Mesendoderm (in vitro differentiated cells): ENCODE data around the gene AQP7.
"Not testable (repeated sequence)": the region's sequence is repeated elsewhere in the genome, so short reads cannot be mapped to it uniquely, and the experiment has no call there.

Source experiments
- DNase-seq: peaks from one replicate; pipeline ENCODE4 v3.0.0; 2013
- H2AK5ac ChIP-seq: 2 replicates; pipeline ENCODE4 v1.6.1; 2013; ENCODE audit warnings: low read length, inconsistent platforms
- H2BK120ac ChIP-seq: 2 replicates; pipeline ENCODE4 v1.6.1; 2013; ENCODE audit warnings: low read depth, mild to moderate bottlenecking, low read length, moderate library complexity, mixed read lengths
- H2BK15ac ChIP-seq: replicated peaks from 2 replicates; pipeline ENCODE4 v1.6.1; 2013; ENCODE audit warnings: low read depth, mild to moderate bottlenecking, moderate library complexity
- H2BK5ac ChIP-seq: 2 replicates; pipeline ENCODE4 v1.6.1; 2013; ENCODE audit warnings: low read length, inconsistent platforms
- H3K18ac ChIP-seq: 2 replicates; pipeline ENCODE4 v1.6.1; 2013; ENCODE audit warnings: mild to moderate bottlenecking, low read length, mixed read lengths
- H3K23ac ChIP-seq: one replicate; pipeline ENCODE4 v1.6.1; 2013; ENCODE audit warnings: low read length
- H3K27ac ChIP-seq: 2 replicates; pipeline ENCODE4 v1.5.1; 2013; ENCODE audit warnings: low read depth, mild to moderate bottlenecking, inconsistent platforms, low read length, moderate library complexity
- H3K27me3 ChIP-seq: 2 replicates; pipeline ENCODE4 v1.6.1; 2013; ENCODE audit warnings: low read length, control low read depth, mild to moderate bottlenecking, inconsistent platforms; ENCODE audit not compliant: insufficient read depth, poor library complexity
- H3K36me3 ChIP-seq: 2 replicates; pipeline ENCODE4 v1.6.1; 2013; ENCODE audit warnings: low read length, inconsistent platforms; ENCODE audit not compliant: control insufficient read depth, insufficient read depth
- H3K4ac ChIP-seq: one replicate; pipeline ENCODE4 v1.6.1; 2013; ENCODE audit warnings: low read depth, mild to moderate bottlenecking, low read length, moderate library complexity
- H3K4me1 ChIP-seq: 2 replicates; pipeline ENCODE4 v1.6.1; 2013; ENCODE audit warnings: low read depth, low read length, inconsistent platforms; ENCODE audit not compliant: control insufficient read depth
- H3K4me2 ChIP-seq: 2 replicates; pipeline ENCODE4 v1.6.1; 2013; ENCODE audit warnings: low read length
- H3K4me3 ChIP-seq: 2 replicates; pipeline ENCODE4 v1.5.1; 2013; ENCODE audit warnings: mild to moderate bottlenecking, low read length
- H3K56ac ChIP-seq: one replicate; pipeline ENCODE4 v1.6.1; 2013; ENCODE audit warnings: low read length
- H3K79me1 ChIP-seq: 2 replicates; pipeline ENCODE4 v1.6.1; 2013; ENCODE audit warnings: low read length, inconsistent platforms
- H3K79me2 ChIP-seq: 2 replicates; pipeline ENCODE4 v1.6.1; 2013; ENCODE audit warnings: mild to moderate bottlenecking, low read length; ENCODE audit not compliant: control insufficient read depth, insufficient read depth
- H3K9ac ChIP-seq: 2 replicates; pipeline ENCODE4 v1.6.1; 2013; ENCODE audit warnings: low read length, inconsistent platforms
- H4K5ac ChIP-seq: one replicate; pipeline ENCODE4 v1.6.1; 2013; ENCODE audit warnings: low read length
- H4K8ac ChIP-seq: one replicate; pipeline ENCODE4 v1.6.1; 2013; ENCODE audit warnings: low read depth, mild to moderate bottlenecking, control low read depth, low read length, moderate library complexity
- WGBS: extraction: QIAGEN DNeasy Blood & Tissue Kit; methylation state at CpG from one replicate; pipeline ENCODE4 v1.1.7; 2013; ENCODE audit warnings: low lambda C conversion rate, missing lambda C conversion rate; ENCODE audit not compliant: insufficient coverage; ENCODE audit errors: extremely low coverage; 5-methylcytosine and 5-hydroxymethylcytosine counted together

AQP7 gene

DNA sequence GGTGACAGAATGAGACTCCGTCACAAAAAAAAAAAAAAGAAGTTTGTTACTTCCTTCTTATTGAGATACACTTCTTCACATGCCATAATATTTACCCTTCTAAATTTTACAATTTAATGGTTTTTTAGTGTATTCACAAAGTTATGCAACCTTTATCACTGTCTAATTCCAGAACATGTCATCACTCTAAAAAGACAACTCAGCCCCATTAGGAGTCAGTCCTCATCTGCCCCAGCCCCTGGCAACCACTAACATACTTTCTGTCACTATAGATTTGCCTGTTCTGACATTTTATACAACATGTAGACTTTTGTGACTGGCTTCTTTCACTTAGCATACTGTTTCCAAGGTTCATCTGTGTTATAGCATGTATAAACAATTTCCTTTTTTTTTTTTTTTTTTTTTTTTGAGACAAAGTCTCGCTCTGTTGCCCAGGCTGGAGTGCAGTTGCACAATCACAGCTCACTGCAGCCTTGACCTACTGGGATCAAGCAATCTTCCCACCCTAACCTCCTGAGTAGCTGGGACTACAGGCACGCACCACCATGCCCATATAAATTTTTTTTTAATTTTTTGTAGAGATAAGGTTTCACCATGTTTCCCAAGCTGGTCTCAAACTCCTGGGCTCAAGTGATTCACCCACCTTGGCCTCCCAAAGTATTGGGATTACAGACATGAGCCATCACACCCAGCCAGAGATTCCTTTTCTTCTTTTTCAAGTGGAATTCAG is 27.1 kb upstream of the AQP7 start:
- H3K27ac ChIP-seq, result no peak overlapping the region
- H3K4me3 ChIP-seq, result no peak overlapping the region
- no peak overlapping the region for H4K5ac ChIP-seq
- H3K56ac ChIP-seq, result no peak overlapping the region
- no peaks in the 10 kb centered on the region for H3K79me1 ChIP-seq
- no peaks in the 10 kb centered on the region for H3K4me1 ChIP-seq
- no peak overlapping the region for H3K18ac ChIP-seq
- no peaks in the 10 kb centered on the region for H3K79me2 ChIP-seq
- H3K9ac ChIP-seq, result no peak overlapping the region
- no peak overlapping the region for H3K23ac ChIP-seq
- H3K4ac ChIP-seq, result no peak overlapping the region
- no peak overlapping the region for H2BK120ac ChIP-seq
- no peak for DNase-seq
- no peak overlapping the region for H3K4me2 ChIP-seq
- no peak overlapping the region for H2BK5ac ChIP-seq
- WGBS, result no CpG with 5 or more reads among the region's 3 CpGs
- no peak overlapping the region for H2BK15ac ChIP-seq
- no peaks in the 10 kb centered on the region for H3K27me3 ChIP-seq
- H2AK5ac ChIP-seq, result no peak overlapping the region
- no peak overlapping the region for H4K8ac ChIP-seq
- no peaks in the 10 kb centered on the region for H3K36me3 ChIP-seq

DNA sequence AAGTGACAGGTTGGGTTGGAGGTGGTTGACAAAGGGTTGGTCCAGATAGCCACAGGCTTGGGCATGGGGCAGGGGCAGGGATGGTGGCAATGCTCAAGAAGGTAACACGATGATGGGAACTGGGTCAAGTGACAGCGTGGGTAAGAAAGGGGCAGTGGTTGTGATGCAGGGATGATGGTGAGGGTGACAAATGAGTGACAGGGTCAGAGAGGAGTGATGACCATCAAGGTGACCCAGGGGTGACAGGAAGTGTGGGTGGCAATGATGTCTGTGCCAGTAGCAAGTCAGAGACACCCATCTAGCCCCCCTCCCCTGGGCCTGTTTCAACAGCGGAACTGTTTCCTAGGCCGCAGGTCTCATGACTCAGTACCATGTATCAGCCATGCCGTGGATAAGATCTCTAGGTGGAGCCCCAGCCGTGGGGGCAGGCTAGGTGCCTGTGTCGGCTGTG is 24.5 kb upstream of the AQP7 start:
- Histone ChIP-seq H3K27me3 (no peaks in the 10 kb centered on the region), H3K36me3 (no peaks in the 10 kb centered on the region), H4K5ac (no peak overlapping the region), H3K18ac (no peak overlapping the region), H3K4me2 (no peak overlapping the region), H3K23ac (no peak overlapping the region), H3K4ac (no peak overlapping the region), H2BK5ac (no peak overlapping the region), H3K79me2 (no peaks in the 10 kb centered on the region), H3K9ac (no peak overlapping the region), H3K4me3 (no peak overlapping the region), H2BK120ac (no peak overlapping the region), H2AK5ac (no peak overlapping the region), H3K4me1 (no peaks in the 10 kb centered on the region), H4K8ac (no peak overlapping the region), H2BK15ac (no peak overlapping the region), H3K79me1 (no peaks in the 10 kb centered on the region), H3K27ac (no peak overlapping the region), H3K56ac (no peak overlapping the region)
- no peak for DNase-seq
- WGBS, result no CpG with 5 or more reads among the region's 7 CpGs

- Histone ChIP-seq H4K8ac (no peak overlapping the region), H3K9ac (no peak overlapping the region), H2BK120ac (no peak overlapping the region), H3K4me3 (no peak overlapping the region), H4K5ac (no peak overlapping the region), H2BK5ac (no peak overlapping the region), H3K27ac (no peak overlapping the region), H3K79me1 (no peaks in the 10 kb centered on the region), H3K36me3 (no peaks in the 10 kb centered on the region), H3K23ac (no peak overlapping the region), H2BK15ac (no peak overlapping the region), H3K27me3 (no peaks in the 10 kb centered on the region), H3K4ac (no peak overlapping the region), H3K18ac (no peak overlapping the region), H2AK5ac (no peak overlapping the region), H3K79me2 (no peaks in the 10 kb centered on the region), H3K4me2 (no peak overlapping the region), H3K4me1 (no peaks in the 10 kb centered on the region), H3K56ac (no peak overlapping the region)
- WGBS, result no CpG with 5 or more reads among the region's 4 CpGs
- no peak for DNase-seq
These were observed 22.8 kb upstream of the AQP7 start for GRCh38 chr9:33425128-33425533.

DNA sequence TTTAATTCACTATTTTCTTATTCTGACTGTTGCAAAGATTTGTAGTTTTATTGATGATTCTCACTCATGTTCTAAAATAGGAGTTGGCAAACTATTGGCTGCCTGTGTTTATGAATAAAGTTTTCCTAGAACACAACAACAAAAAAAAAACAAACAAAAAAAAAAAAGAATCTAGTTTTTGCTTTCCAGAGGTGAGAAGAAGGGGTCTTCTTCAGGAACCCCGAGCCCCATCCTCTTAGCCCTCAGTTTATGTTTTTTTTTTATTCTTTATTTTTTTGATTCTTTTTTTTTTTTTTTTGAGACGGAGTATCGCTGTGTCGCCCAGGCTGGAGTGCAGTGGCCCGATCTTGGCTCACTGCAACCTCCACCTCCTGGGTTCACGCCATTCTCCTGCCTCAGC is 22.1 kb upstream of the AQP7 start:
- not testable (repeated sequence) for H3K36me3 ChIP-seq, H3K27me3 ChIP-seq, H3K9ac ChIP-seq, H2BK5ac ChIP-seq, H3K4me1 ChIP-seq, DNase-seq, H4K5ac ChIP-seq, H2BK120ac ChIP-seq, H3K18ac ChIP-seq, H3K4me3 ChIP-seq, H2BK15ac ChIP-seq, H3K56ac ChIP-seq, H3K27ac ChIP-seq, H3K23ac ChIP-seq, H2AK5ac ChIP-seq, H3K79me1 ChIP-seq, H3K79me2 ChIP-seq, H3K4ac ChIP-seq, H3K4me2 ChIP-seq, H4K8ac ChIP-seq
- WGBS, result no CpG with 5 or more reads among the region's 6 CpGs

DNA sequence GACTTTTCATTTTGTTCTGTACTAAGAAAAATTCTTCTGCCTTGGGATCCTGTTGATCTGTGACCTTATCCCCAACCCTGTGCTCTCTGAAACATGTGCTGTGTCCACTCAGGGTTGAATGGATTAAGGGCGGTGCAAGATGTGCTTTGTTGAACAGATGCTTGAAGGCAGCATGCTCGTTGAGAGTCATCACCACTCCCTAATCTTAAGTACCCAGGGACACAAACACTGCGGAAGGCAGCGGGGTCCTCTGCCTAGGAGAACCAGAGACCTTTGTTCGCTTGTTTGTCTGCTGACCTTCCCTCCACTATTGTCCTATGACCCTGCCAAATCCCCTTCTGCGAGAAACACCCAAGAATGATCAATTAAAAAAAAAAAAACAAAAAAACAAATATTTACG is 21.7 kb upstream of the AQP7 start:
- H3K9ac ChIP-seq, H3K4me3 ChIP-seq, H3K4me2 ChIP-seq, H3K23ac ChIP-seq, H3K79me1 ChIP-seq, H3K4ac ChIP-seq, H2BK120ac ChIP-seq, H2AK5ac ChIP-seq, H3K27ac ChIP-seq, DNase-seq, H3K56ac ChIP-seq, H3K18ac ChIP-seq, H3K4me1 ChIP-seq, H2BK15ac ChIP-seq, H4K5ac ChIP-seq, H2BK5ac ChIP-seq, H4K8ac ChIP-seq, H3K79me2 ChIP-seq, H3K27me3 ChIP-seq, H3K36me3 ChIP-seq: not testable (repeated sequence)
- no CpG with 5 or more reads among the region's 7 CpGs for WGBS

GRCh38 chr9:33419708-33420303 is 17.4 kb upstream of the AQP7 start:
- Histone ChIP-seq H3K18ac (no peak overlapping the region), H2BK5ac (no peak overlapping the region), H4K5ac (no peak overlapping the region), H3K79me1 (no peaks in the 10 kb centered on the region), H2BK15ac (no peak overlapping the region), H3K36me3 (no peaks in the 10 kb centered on the region), H2BK120ac (no peak overlapping the region), H3K56ac (no peak overlapping the region), H3K9ac (no peak overlapping the region), H3K4me1 (peaks cover 3% of the 10 kb centered on the region), H3K4me3 (no peak overlapping the region), H3K27ac (no peak overlapping the region), H3K4me2 (no peak overlapping the region), H4K8ac (no peak overlapping the region), H3K4ac (no peak overlapping the region), H2AK5ac (no peak overlapping the region), H3K27me3 (no peaks in the 10 kb centered on the region), H3K23ac (no peak overlapping the region), H3K79me2 (no peaks in the 10 kb centered on the region)
- WGBS, result no CpG with 5 or more reads among the region's 10 CpGs
- no peak for DNase-seq
